Neural progenitor cell (in vitro differentiated cells): ENCODE results near the gene CDC42SE2.

Experiments used
- EZH2 ChIP-seq: fragments of 200-600 bp; sonication (generic); IDR thresholded peaks from 2 replicates; pipeline ENCODE4 v1.6.1; 2017; ENCODE audit warnings: antibody characterized with exemption, mild to moderate bottlenecking, moderate library complexity
- EZH2phosphoT487 ChIP-seq: fragments of 200-600 bp; sonication (generic); IDR thresholded peaks from 2 replicates; pipeline ENCODE4 v1.6.1; 2017; ENCODE audit warnings: antibody characterized with exemption
- TF ChIP-seq, protein P1 (sequence below): fragments of 200-600 bp; sonication (generic); IDR thresholded peaks from 2 replicates; pipeline ENCODE4 v1.5.1; 2017; ENCODE audit warnings: antibody characterized with exemption, mild to moderate bottlenecking

DNA sequence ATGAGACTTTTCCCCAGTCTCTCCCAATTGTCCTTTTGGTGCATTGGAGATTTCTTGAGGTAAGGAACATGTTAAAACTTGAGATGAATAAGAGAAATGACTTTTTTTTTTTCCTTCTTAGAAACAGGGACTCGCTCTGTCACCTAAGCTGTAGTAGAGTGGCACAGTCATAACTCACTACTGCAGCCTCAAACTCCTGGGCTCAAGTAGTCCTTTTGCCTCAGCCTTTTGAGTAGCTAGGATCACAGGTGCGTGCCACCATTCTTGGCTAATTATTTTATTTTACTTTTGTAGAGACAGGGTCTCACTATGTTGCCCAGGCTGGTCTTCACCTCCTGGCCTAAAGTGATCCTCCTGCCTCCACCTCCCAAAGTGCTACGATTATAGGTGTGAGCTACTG is 25.9 kb downstream of the CDC42SE2 start:
- TF ChIP-seq, protein P1, sequence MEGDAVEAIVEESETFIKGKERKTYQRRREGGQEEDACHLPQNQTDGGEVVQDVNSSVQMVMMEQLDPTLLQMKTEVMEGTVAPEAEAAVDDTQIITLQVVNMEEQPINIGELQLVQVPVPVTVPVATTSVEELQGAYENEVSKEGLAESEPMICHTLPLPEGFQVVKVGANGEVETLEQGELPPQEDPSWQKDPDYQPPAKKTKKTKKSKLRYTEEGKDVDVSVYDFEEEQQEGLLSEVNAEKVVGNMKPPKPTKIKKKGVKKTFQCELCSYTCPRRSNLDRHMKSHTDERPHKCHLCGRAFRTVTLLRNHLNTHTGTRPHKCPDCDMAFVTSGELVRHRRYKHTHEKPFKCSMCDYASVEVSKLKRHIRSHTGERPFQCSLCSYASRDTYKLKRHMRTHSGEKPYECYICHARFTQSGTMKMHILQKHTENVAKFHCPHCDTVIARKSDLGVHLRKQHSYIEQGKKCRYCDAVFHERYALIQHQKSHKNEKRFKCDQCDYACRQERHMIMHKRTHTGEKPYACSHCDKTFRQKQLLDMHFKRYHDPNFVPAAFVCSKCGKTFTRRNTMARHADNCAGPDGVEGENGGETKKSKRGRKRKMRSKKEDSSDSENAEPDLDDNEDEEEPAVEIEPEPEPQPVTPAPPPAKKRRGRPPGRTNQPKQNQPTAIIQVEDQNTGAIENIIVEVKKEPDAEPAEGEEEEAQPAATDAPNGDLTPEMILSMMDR = no peak
- TF ChIP-seq EZH2phosphoT487 = no peak
- no peak for TF ChIP-seq EZH2
